ENCODE measurements around the gene MICAL3. TPM values are rescaled to one million over a fixed set of nuclear protein-coding genes. Genes with fewer than 3 reads are reported as not detected.

Gene MICAL3
- total and polyA plus RNA-seq, 4 donors: 4.4 to 30.7 (median 15.4) TPM

- ATAC-seq (ENCODE audit: insufficient read depth, low FRiP score) (no peak), DNase-seq (no peak)
- Histone ChIP-seq H3K36me3 (ENCODE audit: control insufficient read depth in 4 of 4, insufficient read depth in 4 of 4, low read length in 4 of 4) (no peaks in the 10 kb centered on the region), H3K27me3 (ENCODE audit: control insufficient read depth in 3 of 3, insufficient read depth in 3 of 3, low read length in 2 of 3) (no peaks in the 10 kb centered on the region), H3K27ac (ENCODE audit: low read depth in 1 of 2, low read length in 1 of 2) (peak overlapping the region in 1 of 2 donors; percentile 88), H3K4me1 (ENCODE audit: control insufficient read depth in 5 of 5, insufficient read depth in 5 of 5, low read length in 5 of 5) (peaks cover 0 to 15% (median 10%) of the 10 kb centered on the region in 5 donors), H3K9ac (ENCODE audit: insufficient read depth in 1 of 2, low read length in 2 of 2) (no peak overlapping the region), H3K4me3 (no peak overlapping the region), H3K9me3 (ENCODE audit: control insufficient read depth in 4 of 4, insufficient read depth in 3 of 4, low read length in 3 of 4) (no peaks in the 10 kb centered on the region)
- no peak for TF ChIP-seq CTCF (IDR thresholded peaks at IDR 0.05; ENCODE audit: control extremely low read depth, extremely low read depth)
- 92 to 95% methylated on average over 18 of the region's 18 CpGs for WGBS, 2 donors
These were observed 93.7 kb downstream of the MICAL3 start for GRCh38 chr22:17930455-17931313.

GRCh38 chr22:17929909-17930308 lies 94.5 kb downstream of the MICAL3 start:
- Histone ChIP-seq H3K4me3 (no peak overlapping the region), H3K36me3 (ENCODE audit: control insufficient read depth in 4 of 4, insufficient read depth in 4 of 4, low read length in 4 of 4) (no peaks in the 10 kb centered on the region), H3K9ac (ENCODE audit: insufficient read depth in 1 of 2, low read length in 2 of 2) (no peak overlapping the region), H3K9me3 (ENCODE audit: control insufficient read depth in 4 of 4, insufficient read depth in 3 of 4, low read length in 3 of 4) (no peaks in the 10 kb centered on the region), H3K27me3 (ENCODE audit: control insufficient read depth in 3 of 3, insufficient read depth in 3 of 3, low read length in 2 of 3) (no peaks in the 10 kb centered on the region), H3K4me1 (ENCODE audit: control insufficient read depth in 5 of 5, insufficient read depth in 5 of 5, low read length in 5 of 5) (peaks cover under 1 to 23% (median 13%) of the 10 kb centered on the region in 5 donors), H3K27ac (ENCODE audit: low read depth in 1 of 2, low read length in 1 of 2) (peak overlapping the region in 1 of 2 donors; percentile 88)
- DNase-seq (no peak), ATAC-seq (ENCODE audit: insufficient read depth, low FRiP score) (no peak)
- no peak for TF ChIP-seq CTCF (IDR thresholded peaks at IDR 0.05; ENCODE audit: control extremely low read depth, extremely low read depth)
- 90 to 91% methylated on average over 7 of the region's 7 CpGs for whole genome bisulfite sequencing, 2 donors

DNA sequence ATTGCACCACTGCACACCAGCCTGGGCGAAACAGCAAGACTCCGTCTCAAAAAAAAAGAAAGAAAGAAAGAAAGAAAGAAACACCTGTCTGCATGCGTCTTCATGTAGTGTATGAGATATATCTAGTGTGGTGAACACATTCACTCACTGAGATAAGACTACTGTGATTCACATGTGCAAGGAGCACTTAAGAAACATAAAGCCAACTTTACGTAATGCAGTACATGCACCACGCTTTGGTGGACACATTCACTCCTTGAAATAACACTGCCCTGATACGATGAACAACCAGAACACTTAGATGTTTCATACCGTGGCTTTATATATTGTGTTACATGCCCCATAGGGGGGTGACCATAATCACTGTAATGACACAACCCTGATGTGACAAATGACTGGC lies 96.0 kb downstream of the MICAL3 start:
- H3K4me1 ChIP-seq (ENCODE audit: control insufficient read depth in 5 of 5, insufficient read depth in 5 of 5, low read length in 5 of 5): peaks cover 15 to 35% (median 25%) of the 10 kb centered on the region in 5 donors
- no peak overlapping the region for H3K9ac ChIP-seq (ENCODE audit: insufficient read depth in 1 of 2, low read length in 2 of 2)
- no peak for TF ChIP-seq CTCF (IDR thresholded peaks at IDR 0.05; ENCODE audit: control extremely low read depth, extremely low read depth)
- H3K36me3 ChIP-seq (ENCODE audit: control insufficient read depth in 4 of 4, insufficient read depth in 4 of 4, low read length in 4 of 4): no peaks in the 10 kb centered on the region
- DNase-seq: no peak
- H3K4me3 ChIP-seq: no peak overlapping the region
- H3K9me3 ChIP-seq (ENCODE audit: control insufficient read depth in 4 of 4, insufficient read depth in 3 of 4, low read length in 3 of 4): no peaks in the 10 kb centered on the region
- WGBS, 2 donors: 86 to 93% methylated on average over 7 of the region's 7 CpGs
- no peak overlapping the region for H3K27ac ChIP-seq (ENCODE audit: low read depth in 1 of 2, low read length in 1 of 2)
- H3K27me3 ChIP-seq (ENCODE audit: control insufficient read depth in 3 of 3, insufficient read depth in 3 of 3, low read length in 2 of 3): no peaks in the 10 kb centered on the region
- ATAC-seq (ENCODE audit: insufficient read depth, low FRiP score): no peak
